ENCODE results near the gene ERC1.

The ERC1 gene

DNA sequence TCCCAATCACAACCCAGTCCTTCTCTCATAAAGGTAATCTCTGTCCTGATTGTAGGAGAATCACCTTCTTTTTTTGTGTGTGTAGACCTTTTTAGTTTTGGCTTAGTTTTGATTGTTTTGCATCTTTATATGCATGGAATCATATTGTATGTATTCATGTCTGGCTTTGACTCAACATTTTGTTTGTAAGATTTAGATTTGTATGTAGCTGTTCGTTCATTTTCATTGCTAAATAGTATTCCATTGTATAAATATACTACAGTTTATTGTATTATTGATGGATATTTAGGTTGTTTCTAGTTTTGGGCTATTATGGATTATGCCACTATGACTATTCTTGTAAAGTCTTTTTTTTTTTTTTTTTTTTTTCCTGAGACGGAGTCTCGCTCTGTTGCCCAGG, 10.5 kb downstream of the ERC1 start:
- TF ChIP-seq EZH2 (IDR thresholded peaks at IDR 0.05) (no peak), POLR2AphosphoS5 (IDR thresholded peaks at IDR 0.05; ENCODE audit: borderline replicate concordance, low read depth, low read length) (no peak)
- H3K9ac ChIP-seq (ENCODE audit: insufficient read length) = no peak overlapping the region
- peaks cover 8% of the 10 kb centered on the region for H3K36me3 ChIP-seq (ENCODE audit: insufficient read depth, low read length)
- no peak overlapping the region for H3K27ac ChIP-seq
- DNase-seq (ENCODE audit: low read depth, low spot score) = no peak
- H3K4me3 ChIP-seq = no peak overlapping the region
- H3K9me3 ChIP-seq (ENCODE audit: low read depth, low read length) = no peaks in the 10 kb centered on the region

DNA sequence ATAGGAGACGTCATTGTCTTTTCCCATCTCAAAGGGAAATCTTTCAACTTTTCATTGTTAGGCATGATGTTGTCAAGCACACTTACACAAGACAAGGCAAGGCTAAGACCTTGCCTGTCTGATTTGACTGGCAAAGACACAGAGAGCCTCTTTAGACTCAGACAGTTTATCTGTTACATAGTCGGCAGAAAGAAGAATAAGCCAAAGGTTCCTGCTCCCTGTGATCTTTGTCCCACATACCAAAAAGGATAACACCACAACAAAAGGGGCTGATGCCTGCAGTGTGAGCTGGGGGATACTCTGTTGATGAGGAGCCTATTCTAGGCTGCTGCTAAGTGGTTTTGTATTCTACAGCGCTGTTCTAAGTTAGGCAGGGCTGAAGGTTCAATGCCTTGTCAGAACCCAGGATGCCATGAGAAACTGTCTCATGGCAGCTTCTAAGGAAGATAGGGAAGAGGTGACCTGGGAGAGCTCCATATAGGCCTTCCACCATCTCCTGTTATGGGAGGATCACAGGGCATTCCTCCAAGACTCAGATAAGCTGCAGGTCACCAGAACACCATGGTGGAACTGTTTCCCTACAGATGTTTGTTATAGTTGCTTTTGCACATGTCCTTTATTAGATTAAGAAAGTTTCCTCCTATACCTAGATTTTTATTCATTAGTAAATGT, 12.7 kb downstream of the ERC1 start:
- no peak for TF ChIP-seq POLR2AphosphoS5 (IDR thresholded peaks at IDR 0.05; ENCODE audit: borderline replicate concordance, low read depth, low read length)
- no peak for TF ChIP-seq FOXP2 (optimal IDR thresholded peaks at IDR 0.05; ENCODE audit: control extremely low read depth, extremely low read length, insufficient read depth)
- no peak for TF ChIP-seq EZH2 (IDR thresholded peaks at IDR 0.05)
- Histone ChIP-seq H3K27ac (no peak overlapping the region), H3K9ac (ENCODE audit: insufficient read length) (no peak overlapping the region), H3K4me3 (no peak overlapping the region), H3K36me3 (ENCODE audit: insufficient read depth, low read length) (peaks cover 8% of the 10 kb centered on the region), H3K9me3 (ENCODE audit: low read depth, low read length) (no peaks in the 10 kb centered on the region)
- DNase-seq (ENCODE audit: low read depth, low spot score) = no peak

DNA sequence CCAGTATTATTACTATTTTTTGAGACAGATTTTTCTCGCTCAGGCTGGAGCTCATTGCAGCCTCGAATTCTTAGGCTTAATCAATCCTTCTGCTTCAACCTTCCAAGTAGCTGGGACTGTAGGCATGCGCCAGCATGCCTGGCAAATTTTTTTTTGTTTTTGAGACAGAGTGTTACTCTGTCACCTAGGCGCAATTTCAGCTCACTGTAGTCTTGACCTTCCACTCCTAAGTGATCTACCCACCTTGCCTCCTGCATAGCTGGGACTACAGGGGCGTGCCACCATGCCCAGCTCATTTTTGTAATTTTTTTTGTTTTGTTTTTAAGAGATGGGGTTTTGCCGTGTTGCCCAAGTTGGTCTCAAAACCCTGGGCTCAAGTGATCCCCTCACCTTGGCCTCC, 15.2 kb downstream of the ERC1 start:
- no peak overlapping the region for H3K4me3 ChIP-seq
- H3K36me3 ChIP-seq (ENCODE audit: insufficient read depth, low read length) = peaks cover 5% of the 10 kb centered on the region
- no peak for TF ChIP-seq FOXP2 (optimal IDR thresholded peaks at IDR 0.05; ENCODE audit: control extremely low read depth, extremely low read length, insufficient read depth)
- no peak for TF ChIP-seq EZH2 (IDR thresholded peaks at IDR 0.05)
- no peak for TF ChIP-seq POLR2AphosphoS5 (IDR thresholded peaks at IDR 0.05; ENCODE audit: borderline replicate concordance, low read depth, low read length)
- no peak overlapping the region for H3K9ac ChIP-seq (ENCODE audit: insufficient read length)
- DNase-seq (ENCODE audit: low read depth, low spot score) = no peak
- H3K9me3 ChIP-seq (ENCODE audit: low read depth, low read length) = no peaks in the 10 kb centered on the region
- no peak overlapping the region for H3K27ac ChIP-seq

DNA sequence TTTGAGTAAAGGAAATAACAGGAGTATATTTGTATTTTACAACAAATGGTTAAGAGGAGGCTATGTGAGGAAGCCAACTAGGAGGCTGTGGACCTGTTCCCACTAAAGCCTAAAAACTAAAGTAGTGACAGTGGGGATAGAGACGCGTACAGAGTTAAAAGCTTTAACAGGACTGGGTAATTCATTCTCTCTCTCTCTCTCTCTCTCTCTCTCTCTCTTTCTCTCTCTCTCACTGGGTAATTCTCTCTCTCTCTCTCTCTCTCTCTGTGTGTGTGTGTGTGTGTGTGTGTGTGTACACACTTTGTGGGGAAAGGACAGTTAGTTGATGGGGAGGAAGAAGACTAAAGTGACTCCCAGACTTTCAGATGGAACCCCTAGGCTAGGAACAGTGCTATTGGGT, 16.3 kb downstream of the ERC1 start:
- TF ChIP-seq FOXP2 (optimal IDR thresholded peaks at IDR 0.05; ENCODE audit: control extremely low read depth, extremely low read length, insufficient read depth) (no peak), EZH2 (IDR thresholded peaks at IDR 0.05) (no peak), POLR2AphosphoS5 (IDR thresholded peaks at IDR 0.05; ENCODE audit: borderline replicate concordance, low read depth, low read length) (no peak)
- H3K27ac ChIP-seq = no peak overlapping the region
- no peaks in the 10 kb centered on the region for H3K36me3 ChIP-seq (ENCODE audit: insufficient read depth, low read length)

DNA sequence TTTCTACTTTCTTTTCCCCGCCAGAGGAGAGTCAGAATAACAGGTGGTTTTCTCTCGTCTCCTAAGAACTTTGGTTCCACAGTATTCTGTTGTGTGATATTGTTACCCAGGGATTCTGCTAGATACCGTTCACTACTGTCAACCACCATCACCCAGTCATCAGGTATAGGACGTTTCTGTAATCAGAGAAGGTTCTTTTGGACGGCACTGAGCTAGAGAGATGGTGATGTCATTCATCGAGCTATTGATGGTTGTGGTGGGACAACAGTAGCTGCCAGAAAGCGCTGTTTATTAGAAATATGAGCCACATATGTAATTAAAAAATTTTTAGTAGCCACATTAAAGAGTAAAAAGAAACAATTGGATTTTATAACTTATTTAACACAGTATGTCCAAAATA, 17.0 kb downstream of the ERC1 start:
- H3K9me3 ChIP-seq (ENCODE audit: low read depth, low read length) = no peaks in the 10 kb centered on the region
- H3K4me3 ChIP-seq = no peak overlapping the region
- H3K27ac ChIP-seq = no peak overlapping the region
- no peak for DNase-seq (ENCODE audit: low read depth, low spot score)
- no peak overlapping the region for H3K9ac ChIP-seq (ENCODE audit: insufficient read length)
- no peak for TF ChIP-seq POLR2AphosphoS5 (IDR thresholded peaks at IDR 0.05; ENCODE audit: borderline replicate concordance, low read depth, low read length)
- TF ChIP-seq FOXP2 (optimal IDR thresholded peaks at IDR 0.05; ENCODE audit: control extremely low read depth, extremely low read length, insufficient read depth) = no peak
- TF ChIP-seq EZH2 (IDR thresholded peaks at IDR 0.05) = no peak
- H3K36me3 ChIP-seq (ENCODE audit: insufficient read depth, low read length) = no peaks in the 10 kb centered on the region

More for the DNA sequence above, 16.3 kb downstream of the ERC1 start:
- Histone ChIP-seq H3K4me3 (no peak overlapping the region), H3K9me3 (ENCODE audit: low read depth, low read length) (no peaks in the 10 kb centered on the region), H3K9ac (ENCODE audit: insufficient read length) (no peak overlapping the region)
- DNase-seq (ENCODE audit: low read depth, low spot score) = no peak

DNA sequence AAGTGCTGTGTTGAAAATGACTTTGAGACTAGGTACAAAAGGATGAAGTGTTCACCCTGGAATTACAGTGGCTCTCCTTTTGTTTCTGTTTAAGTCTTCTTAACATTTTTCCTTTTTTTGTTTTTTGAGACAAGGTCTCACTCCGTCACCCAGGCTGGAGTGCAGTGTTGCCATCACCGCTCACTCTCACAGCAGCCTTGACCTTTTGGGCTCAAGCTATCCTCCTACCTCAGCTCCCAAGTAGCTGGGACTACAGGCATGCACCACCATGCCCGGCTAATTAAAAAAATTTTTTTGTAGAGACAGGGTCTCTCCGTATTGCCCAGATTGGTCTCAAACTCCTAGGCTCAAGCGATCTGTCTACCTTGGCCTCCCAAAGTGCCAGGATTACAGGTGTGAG, 20.1 kb downstream of the ERC1 start:
- H3K36me3 ChIP-seq (ENCODE audit: insufficient read depth, low read length) = no peaks in the 10 kb centered on the region
- no peak for DNase-seq (ENCODE audit: low read depth, low spot score)
- no peak overlapping the region for H3K4me3 ChIP-seq
- no peak for TF ChIP-seq POLR2AphosphoS5 (IDR thresholded peaks at IDR 0.05; ENCODE audit: borderline replicate concordance, low read depth, low read length)
- no peak for TF ChIP-seq EZH2 (IDR thresholded peaks at IDR 0.05)
- TF ChIP-seq FOXP2 (optimal IDR thresholded peaks at IDR 0.05; ENCODE audit: control extremely low read depth, extremely low read length, insufficient read depth) = no peak
- H3K9me3 ChIP-seq (ENCODE audit: low read depth, low read length) = no peaks in the 10 kb centered on the region
- no peak overlapping the region for H3K27ac ChIP-seq
- H3K9ac ChIP-seq (ENCODE audit: insufficient read length) = no peak overlapping the region

DNA sequence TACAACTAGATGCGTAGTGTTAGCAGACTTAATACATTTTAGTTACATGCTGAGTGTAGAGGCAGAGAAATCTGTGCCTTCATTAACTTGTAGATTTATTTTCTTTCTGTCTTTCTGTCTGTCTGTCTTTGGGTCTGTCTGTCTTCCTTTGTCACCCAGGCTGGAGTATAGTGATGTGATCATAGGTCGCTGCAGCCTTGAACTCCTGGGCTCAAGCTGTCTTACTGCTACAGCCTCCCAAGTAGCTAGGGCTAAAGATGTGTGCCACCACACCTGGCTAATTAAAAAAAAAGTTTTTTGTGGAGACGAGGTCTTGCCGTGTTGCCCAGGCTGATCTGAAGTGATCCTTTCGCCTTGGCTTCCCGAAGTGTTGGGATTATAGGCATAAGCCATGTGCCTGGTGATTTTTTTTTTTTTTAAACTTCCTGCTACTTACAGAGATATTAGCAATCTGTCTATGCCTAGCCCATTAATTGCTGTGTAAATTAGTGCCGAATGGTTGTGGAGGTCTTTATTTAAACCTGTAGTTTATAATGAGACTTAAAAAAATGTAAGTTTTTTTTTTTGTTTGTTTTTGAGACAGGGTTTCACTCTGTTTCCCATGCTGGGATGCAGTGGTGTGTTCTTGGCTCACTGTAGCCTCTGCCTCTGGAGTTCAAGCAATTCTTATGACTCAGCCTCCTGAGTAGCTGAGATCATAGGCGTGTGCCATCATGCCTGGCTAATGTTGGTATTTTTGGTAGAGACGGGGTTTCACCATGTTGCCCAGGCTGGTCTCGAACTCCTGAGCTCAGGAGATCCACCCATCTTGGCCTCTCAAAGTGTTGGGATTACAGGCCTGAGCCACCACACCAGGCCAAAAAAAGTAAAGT, 22.8 kb downstream of the ERC1 start:
- DNase-seq (ENCODE audit: low read depth, low spot score) = no peak
- Histone ChIP-seq H3K36me3 (ENCODE audit: insufficient read depth, low read length) (no peaks in the 10 kb centered on the region), H3K4me3 (no peak overlapping the region), H3K9ac (ENCODE audit: insufficient read length) (no peak overlapping the region), H3K27ac (no peak overlapping the region), H3K9me3 (ENCODE audit: low read depth, low read length) (no peaks in the 10 kb centered on the region)
- no peak for TF ChIP-seq FOXP2 (optimal IDR thresholded peaks at IDR 0.05; ENCODE audit: control extremely low read depth, extremely low read length, insufficient read depth)
- TF ChIP-seq POLR2AphosphoS5 (IDR thresholded peaks at IDR 0.05; ENCODE audit: borderline replicate concordance, low read depth, low read length) = no peak
- TF ChIP-seq EZH2 (IDR thresholded peaks at IDR 0.05) = no peak

DNA sequence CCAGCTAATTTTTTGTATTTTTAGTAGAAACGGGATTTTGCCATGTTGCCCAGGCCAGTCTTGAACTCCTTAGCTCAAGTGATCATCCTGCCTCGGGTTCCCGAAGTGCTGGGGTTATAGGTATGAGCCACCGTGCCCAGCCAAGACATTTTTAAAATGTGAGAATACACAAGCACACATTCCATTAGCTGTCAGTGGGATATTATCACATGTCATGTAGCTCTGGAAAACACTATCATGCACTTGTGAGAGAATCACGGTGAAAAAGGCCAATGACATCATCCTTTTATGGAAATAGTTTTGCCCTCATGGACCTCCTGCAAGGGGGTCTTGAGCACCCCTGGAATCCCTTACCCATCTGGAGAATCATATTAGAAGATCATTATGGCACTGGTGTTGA, 28.3 kb downstream of the ERC1 start:
- Histone ChIP-seq H3K27ac (no peak overlapping the region), H3K9ac (ENCODE audit: insufficient read length) (no peak overlapping the region), H3K9me3 (ENCODE audit: low read depth, low read length) (no peaks in the 10 kb centered on the region), H3K4me3 (no peak overlapping the region), H3K36me3 (ENCODE audit: insufficient read depth, low read length) (peaks cover 6% of the 10 kb centered on the region)
- DNase-seq (ENCODE audit: low read depth, low spot score) = no peak
- TF ChIP-seq POLR2AphosphoS5 (IDR thresholded peaks at IDR 0.05; ENCODE audit: borderline replicate concordance, low read depth, low read length) (no peak), EZH2 (IDR thresholded peaks at IDR 0.05) (no peak), FOXP2 (optimal IDR thresholded peaks at IDR 0.05; ENCODE audit: control extremely low read depth, extremely low read length, insufficient read depth) (no peak)
